ENCODE results near the gene CROCC.

DNA sequence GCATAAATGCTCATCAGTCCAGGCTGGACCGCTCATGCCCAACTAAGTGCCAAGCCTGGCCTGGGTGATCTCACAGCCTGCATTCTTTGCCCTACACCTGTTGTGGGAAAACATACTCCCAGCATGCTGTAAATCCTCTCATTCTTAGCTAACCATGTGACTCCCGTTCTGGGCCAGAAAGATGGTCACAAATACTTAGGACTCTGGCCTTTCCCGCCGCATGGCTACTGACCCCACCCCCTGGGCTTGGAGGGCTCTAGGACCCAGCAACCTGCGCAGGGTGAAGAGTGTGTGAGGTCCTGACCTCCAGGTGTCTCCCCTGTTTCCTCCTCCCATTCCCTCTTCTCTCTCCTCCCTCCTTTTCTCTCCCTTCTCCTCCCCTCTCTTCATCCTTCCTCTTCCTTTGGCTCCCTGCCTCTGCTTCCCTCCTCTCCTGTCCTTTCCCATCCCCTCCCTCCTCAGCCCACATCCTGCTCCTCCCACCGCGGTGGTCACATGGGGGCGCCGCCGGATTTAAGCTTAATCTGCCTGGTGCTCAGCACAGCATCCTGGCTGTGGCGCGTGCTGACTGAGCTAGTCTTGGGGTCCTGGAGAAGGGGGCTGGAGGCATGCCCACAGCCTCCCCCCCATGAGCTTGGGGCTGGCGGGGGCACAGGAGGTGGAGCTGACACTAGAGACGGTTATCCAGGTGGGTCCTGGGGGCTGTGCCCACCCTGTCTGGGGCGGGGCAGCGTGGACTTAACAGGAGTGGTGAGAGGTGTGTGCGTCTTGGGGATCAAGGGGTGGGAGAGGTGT is at the start of gene CROCC:
- TF ChIP-seq POLR2A (IDR thresholded peaks at IDR 0.05): no peak
- TF ChIP-seq, protein P1, sequence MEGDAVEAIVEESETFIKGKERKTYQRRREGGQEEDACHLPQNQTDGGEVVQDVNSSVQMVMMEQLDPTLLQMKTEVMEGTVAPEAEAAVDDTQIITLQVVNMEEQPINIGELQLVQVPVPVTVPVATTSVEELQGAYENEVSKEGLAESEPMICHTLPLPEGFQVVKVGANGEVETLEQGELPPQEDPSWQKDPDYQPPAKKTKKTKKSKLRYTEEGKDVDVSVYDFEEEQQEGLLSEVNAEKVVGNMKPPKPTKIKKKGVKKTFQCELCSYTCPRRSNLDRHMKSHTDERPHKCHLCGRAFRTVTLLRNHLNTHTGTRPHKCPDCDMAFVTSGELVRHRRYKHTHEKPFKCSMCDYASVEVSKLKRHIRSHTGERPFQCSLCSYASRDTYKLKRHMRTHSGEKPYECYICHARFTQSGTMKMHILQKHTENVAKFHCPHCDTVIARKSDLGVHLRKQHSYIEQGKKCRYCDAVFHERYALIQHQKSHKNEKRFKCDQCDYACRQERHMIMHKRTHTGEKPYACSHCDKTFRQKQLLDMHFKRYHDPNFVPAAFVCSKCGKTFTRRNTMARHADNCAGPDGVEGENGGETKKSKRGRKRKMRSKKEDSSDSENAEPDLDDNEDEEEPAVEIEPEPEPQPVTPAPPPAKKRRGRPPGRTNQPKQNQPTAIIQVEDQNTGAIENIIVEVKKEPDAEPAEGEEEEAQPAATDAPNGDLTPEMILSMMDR (IDR thresholded peaks at IDR 0.05): no peak
- no peak for TF ChIP-seq POLR2AphosphoS5 (IDR thresholded peaks at IDR 0.05)
- no peak for TF ChIP-seq EP300 (IDR thresholded peaks at IDR 0.05)

Measured in gastroesophageal sphincter (tissue), 3 donors.